NOMO-1 treated with dmso at 0.1 percent for 144 hours (cell line): Measurements from ENCODE around the gene KCNQ5.

Experiments
- DNase-seq: peaks from one replicate; lab custom pipeline; 2025; ENCODE audit not compliant: unreplicated experiment; lab: John Stamatoyannopoulos, UW

KCNQ5 gene

GRCh38 chr6:72835749-72836148 is 213.9 kb downstream of the KCNQ5 start:
- no peak for DNase-seq

GRCh38 chr6:72836971-72837370 is 215.1 kb downstream of the KCNQ5 start:
- no peak for DNase-seq

DNA sequence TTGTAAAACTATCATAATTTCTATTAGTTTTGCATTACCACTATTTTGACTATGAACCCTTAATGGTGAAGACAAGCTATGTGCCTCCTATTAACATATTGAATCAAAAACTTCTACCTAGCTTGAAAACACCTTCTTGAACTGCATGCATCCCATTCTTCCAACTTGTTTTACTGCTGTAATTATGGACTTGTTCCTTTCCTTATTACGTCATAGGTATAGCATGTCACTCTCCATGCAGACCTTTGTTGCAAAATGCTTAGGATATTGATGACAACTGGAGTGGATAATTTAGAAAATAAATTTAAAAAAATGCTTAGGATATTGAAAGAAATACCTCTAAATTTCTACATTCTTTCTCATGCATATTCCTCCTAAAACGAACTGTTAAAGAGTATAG is 219.3 kb downstream of the KCNQ5 start:
- no peak for DNase-seq

DNA sequence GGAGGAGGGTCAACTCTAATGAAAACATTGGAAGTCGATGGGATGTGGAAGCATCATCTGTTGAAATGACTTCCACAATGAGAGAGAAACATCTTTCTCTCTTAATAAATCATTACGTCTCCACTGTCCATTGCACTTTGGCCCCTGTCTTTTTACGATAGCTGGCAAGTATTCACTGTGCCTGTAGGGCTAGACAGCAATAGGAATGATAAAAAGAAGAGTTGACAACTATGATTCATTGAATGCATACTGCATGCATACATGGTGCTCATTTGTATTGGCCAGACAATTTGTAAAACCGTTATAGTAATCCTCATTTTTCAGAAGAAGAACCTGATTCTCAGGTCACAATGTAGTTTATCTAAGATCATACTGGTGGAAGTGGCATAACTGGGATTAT is 220.3 kb downstream of the KCNQ5 start:
- DNase-seq = no peak

- no peak for DNase-seq
Measured at GRCh38 chr6:72844614-72845013, 222.8 kb downstream of the KCNQ5 start.

DNA sequence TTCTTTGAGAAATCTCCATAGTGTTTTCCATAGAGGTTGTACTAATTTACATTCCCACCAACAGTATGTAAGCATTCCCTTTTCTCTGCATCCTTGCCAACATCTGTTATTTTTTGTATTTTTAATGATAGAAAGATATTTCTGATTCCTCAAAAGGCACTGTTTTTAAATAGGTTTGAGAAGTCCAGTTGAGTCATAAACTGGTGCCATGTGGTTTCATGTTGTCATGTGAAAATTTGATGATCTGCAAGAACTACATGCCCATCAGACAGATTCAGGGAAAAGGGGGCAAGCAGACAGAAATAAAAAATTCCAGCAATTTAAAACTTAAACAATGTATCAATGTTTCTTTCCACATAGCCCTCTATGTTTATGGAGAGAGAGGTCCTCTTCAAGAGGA is 227.5 kb downstream of the KCNQ5 start:
- DNase-seq = no peak

- DNase-seq = no peak
Measured at GRCh38 chr6:72850040-72850439, 228.2 kb downstream of the KCNQ5 start.

- DNase-seq = no peak
Measured at GRCh38 chr6:72850469-72850868, 228.6 kb downstream of the KCNQ5 start.

DNA sequence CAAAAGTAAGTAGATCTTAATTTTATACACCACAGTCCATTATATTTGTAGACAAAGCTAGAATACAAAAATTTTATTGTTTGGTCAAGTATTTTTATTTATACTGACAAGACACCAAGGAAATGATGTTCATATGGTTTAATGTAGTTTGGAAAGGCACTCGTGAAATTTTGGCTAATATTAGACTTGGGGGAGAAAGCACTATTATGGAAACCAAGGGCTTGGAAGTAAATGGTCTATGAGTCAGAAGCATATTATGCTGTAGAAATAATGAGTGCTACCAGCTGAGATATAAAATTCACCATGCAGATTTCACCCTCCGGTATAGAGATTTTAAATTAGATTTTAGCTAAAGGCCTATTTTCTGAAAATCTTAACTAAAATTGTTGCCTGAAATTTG is 233.6 kb downstream of the KCNQ5 start:
- no peak for DNase-seq

- DNase-seq = no peak
Measured at GRCh38 chr6:72856801-72857200, 234.9 kb downstream of the KCNQ5 start.

- DNase-seq = peak; percentile 4
Measured at GRCh38 chr6:72857791-72858585, 236.1 kb downstream of the KCNQ5 start.

DNA sequence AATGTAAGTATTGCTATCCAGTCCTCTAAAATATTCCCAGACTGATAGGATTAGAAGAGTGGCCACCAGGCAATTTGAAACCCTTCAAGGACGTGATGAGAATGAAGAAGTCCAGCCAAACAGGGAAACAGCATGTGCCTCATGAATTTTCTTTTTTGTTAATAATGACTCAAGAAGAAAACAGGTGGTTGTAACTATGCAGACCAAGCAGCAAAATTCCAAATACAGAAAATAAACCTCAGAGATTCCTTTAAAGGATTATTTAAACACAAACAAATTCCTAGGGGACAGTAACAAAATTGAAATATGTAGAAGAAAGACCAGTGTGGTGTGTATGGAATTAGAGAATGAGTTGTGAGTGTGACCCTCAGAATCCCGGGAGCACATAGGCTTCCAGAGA is 239.2 kb downstream of the KCNQ5 start:
- DNase-seq = no peak

GRCh38 chr6:72861935-72862432 is 240.1 kb downstream of the KCNQ5 start:
- DNase-seq = peak; percentile 54

GRCh38 chr6:72863131-72863530 is 241.3 kb downstream of the KCNQ5 start:
- DNase-seq = no peak

DNA sequence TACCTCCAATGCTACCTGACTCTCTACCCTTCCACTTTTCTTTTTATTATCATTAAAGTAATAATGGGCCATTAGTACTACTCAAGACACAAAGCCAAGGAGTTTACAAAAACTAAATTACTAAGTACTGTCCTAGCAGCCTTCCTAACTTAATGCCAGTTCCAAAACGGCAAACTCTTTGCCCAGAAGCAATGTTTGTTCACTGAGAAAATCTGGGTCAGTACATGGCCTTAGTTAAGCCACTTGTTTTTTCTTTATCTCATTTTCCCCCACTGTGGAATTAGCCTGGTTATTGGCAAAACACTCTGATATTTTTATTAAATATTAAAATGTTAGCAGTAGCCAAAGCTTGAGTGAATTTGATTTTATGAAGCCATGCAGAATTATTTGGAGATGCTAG is 242.4 kb downstream of the KCNQ5 start:
- DNase-seq = no peak

GRCh38 chr6:72864799-72865198 is 242.9 kb downstream of the KCNQ5 start:
- DNase-seq = no peak

GRCh38 chr6:72865467-72865866 is 243.6 kb downstream of the KCNQ5 start:
- DNase-seq = no peak

DNA sequence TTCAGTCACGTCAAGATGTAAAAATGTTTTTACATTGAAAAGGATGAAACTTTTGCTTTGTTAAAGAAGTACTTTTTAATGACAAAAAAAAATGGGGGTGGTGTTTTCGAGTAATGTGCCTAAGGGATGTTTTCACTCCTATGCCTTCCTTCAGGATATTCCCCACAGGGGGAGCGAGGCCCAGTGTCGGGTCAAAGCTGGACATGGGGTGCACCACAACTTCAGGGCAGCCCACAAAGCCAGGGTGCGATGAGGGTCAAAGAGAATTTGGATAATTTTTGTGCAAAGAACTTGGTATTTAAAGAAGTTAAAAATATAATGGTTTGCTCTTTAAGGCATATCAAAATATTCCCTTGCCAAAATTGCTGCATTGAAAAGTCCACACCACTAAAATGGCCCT is 247.8 kb downstream of the KCNQ5 start:
- DNase-seq = no peak

DNA sequence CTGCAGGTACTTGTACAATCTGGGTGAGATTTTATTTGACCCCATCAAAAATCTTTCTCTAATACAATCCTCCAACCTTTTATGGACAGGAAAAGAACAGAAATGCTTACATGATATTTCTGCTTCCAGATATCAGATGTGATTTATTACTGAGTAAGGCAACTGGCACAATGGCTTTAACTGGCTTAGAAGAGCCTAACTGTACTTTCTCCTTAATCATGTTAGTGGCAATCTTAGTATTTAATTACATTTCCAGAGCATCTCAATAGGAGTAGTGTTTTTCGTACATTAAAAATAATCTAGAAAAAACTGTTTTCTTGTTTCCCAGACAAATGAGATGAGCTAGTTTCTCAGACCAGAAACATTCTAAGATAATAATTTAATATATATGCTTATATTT is 251.6 kb downstream of the KCNQ5 start:
- DNase-seq = no peak

DNA sequence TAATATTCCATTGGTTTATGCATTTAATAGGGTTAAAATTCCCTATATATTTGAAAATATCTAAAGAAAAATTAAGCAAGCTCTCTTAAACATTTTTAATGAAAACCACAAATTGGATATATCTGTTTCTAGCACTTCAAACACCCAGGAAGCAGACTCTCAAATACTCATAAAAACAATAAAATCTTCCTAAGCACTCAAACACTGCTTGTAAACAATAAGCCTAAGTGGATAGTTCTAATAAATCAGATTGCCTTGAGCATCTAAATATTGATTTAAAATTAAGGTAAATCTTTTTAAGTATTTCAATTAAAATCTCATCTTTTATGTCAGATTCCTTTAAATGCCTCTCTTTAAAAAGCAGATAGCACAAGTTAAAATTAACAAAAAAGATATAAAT is 254.4 kb downstream of the KCNQ5 start:
- DNase-seq = no peak

DNA sequence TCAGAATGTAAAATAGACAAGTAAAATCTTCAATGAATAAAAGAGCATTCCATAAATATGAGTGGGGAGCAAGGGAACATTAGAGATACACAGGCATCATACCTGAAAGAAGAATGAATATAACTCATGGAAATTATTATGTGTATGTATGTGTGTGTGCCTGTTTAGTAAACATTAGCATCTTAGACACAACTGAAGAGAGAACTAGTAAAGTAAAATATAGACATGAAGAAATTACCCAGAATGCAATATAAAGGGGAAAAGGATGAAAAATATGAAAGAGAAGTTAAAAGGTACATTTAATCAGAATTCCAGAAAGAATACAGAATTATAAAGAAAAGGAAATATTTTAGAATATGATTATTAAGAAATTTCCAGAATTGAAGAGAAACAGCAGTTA is 264.3 kb downstream of the KCNQ5 start:
- DNase-seq = no peak

- DNase-seq = no peak
Measured at GRCh38 chr6:72890233-72890632, 268.4 kb downstream of the KCNQ5 start.

DNA sequence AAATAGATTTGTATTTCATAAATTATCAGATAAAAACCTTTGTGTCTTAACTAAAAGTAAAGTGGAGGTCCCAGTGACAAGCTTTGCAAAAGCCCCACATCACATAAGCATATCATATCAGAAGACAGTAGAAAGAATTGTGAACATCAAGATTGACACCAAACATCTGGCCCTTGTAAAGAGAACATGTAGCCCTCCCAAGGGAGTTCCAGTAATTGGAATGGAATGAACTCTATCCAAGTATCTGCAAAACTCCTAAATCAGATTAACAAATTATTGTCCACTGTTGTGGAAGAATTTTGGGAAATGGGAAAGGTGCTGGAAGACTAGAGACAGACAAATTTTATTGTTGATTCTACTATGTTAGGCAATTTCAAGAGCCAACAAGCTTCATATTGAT is 268.8 kb downstream of the KCNQ5 start:
- DNase-seq = no peak
